Central memory CD4-positive, alpha-beta T cell (primary cell): ENCODE data around the gene AKNAD1.
"Not testable (repeated sequence)": the region's sequence is repeated elsewhere in the genome, so short reads cannot be mapped to it uniquely, and the experiment has no call there.

Experiments
- DNase-seq: peaks from one replicate; pipeline ENCODE4 v3.0.0; 2022

Gene AKNAD1

DNA sequence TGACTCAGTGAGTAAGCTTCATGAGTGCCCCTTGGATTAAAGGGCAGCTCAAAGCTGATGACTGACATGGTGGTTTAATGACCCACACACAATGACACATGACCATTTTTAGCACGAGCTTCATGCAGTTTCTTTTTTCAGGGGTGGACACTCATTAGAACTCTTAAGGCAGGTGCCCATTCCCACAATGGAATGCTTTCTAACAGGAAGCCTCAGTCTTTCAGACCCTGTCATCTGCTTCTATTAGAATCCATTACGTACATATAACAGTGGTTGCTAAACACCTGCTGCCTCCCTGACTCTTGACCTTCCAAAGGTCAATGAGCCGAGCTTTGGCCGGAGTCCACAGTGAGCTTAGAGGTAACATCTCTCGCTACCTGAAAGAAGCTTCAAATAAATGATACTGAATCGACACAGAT lies 27.4 kb downstream of the AKNAD1 start:
- no peak for DNase-seq

DNA sequence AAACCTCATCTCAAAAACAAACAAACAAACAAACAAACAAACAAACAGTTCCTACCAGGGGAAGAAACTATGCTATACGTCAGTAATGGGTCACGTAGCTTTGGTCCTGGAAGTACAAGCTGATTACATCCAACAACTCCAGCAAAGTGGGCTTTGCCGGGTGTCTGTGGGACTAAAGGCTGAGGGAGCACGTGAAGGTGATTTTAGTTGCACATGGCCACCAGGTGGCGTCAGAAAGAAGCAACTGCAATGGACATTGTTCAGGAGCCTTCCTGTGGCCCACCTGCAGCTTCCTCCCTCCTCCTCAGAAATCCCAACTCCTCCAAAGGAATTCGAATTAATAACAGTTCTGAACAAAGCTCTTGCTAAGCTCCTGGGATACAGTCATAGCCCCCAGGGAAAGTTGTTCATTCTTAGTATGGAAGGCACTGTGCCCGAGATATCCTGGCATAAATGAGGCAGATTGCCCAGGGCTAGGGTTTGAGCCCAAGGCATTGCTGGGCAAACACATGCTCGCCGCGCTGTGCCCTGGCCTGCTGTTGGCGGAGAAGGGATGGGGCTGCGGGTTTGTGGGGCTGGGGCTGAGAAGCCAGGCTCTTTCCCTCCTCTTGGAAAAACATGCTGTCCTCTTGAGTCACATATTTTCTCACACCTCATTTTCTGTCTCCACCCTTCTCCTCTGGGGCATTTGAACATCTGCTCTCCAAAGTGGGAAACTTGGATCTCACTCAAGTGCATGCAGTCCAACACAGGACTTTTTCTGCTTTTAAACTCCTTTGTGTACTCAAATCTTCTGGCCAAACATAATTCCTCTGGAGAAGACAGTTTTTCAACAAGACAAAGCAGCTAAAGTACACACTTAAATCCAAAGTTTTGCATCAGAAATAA lies 28.6 kb downstream of the AKNAD1 start:
- peak; percentile 56 for DNase-seq

- DNase-seq = no peak
These were observed 30.7 kb downstream of the AKNAD1 start for GRCh38 chr1:108826081-108826635.

DNA sequence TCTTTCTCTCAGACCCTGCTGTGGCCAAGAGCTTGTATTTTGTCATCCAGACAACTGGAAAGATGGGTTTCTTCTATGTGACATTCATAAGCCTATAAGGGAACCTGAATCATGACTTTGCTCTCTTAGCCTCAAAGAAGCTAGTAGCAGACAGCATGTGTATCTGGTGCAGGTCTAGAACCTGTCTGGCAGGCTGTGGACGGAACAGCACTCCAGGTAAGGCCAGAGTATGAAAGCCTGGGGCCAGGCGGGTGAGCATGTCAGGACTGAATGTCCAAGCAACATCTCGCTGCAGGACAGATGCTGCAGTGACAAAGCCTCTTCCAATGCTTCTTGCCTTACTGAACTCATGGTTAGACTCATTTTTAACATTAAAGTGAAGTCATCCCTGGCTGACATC lies 32.8 kb downstream of the AKNAD1 start:
- DNase-seq = no peak

DNA sequence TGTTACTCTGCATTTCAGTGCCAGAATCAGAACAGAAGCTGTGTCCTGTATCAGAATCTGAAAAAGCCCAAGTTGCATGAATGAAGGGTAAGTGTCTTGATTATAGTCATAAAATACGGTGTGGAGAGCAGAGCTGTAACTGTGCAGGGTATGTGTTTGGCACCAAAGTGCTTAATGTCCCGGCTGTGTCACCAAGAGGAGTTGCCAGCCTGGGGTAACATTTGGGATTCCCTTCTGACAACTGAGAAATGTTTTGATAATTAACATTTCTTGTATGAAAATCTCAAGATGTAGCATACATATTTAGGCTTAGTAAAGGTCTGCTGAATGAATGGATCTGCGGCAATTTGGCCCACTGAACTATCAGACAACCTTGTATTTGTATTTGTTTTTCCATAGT lies 33.3 kb downstream of the AKNAD1 start:
- DNase-seq = no peak

DNA sequence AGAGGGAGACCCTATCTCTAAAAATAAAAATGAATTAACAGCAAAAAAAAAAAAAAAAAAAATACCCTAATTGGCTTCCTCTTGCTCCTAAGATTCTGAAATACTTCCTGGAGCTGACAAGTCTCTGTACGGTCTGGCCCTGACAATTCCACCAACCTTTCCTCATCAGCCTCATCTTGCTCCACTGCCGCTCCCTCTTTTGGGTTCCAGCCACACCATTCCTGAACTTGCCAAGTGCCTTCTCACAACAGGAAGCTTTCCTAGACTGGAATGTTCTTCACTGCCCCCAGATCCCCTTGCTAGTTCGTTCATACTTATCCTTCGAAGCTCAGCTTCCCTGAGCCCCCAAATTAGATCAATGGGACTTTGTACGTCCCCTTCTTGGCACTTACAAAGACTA lies 37.0 kb downstream of the AKNAD1 start:
- DNase-seq = no peak

DNA sequence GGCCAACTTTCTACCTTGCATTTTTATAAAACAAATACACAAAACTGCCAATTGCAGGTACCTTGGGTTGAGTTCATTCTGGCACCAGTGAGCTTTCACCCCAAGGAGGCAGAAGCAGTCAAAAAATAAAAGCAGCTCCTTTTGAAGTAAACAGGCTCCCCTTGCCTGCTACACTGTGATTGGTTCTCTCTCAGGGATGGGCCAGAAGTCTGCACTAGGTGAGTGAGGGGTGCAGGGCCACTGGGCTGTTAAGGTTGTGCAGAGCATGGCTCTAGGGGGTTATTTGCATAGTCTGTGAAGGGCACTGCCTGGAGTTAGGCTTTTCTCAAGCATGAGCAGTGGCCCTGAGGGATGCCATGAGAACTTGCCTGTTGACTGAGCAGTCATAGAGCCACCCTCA lies 39.1 kb downstream of the AKNAD1 start:
- no peak for DNase-seq

GRCh38 chr1:108817016-108817415 lies 39.9 kb downstream of the AKNAD1 start:
- DNase-seq = no peak

GRCh38 chr1:108816049-108816893 lies 40.6 kb downstream of the AKNAD1 start:
- no peak for DNase-seq

GRCh38 chr1:108815566-108815965 lies 41.3 kb downstream of the AKNAD1 start:
- DNase-seq = no peak

DNA sequence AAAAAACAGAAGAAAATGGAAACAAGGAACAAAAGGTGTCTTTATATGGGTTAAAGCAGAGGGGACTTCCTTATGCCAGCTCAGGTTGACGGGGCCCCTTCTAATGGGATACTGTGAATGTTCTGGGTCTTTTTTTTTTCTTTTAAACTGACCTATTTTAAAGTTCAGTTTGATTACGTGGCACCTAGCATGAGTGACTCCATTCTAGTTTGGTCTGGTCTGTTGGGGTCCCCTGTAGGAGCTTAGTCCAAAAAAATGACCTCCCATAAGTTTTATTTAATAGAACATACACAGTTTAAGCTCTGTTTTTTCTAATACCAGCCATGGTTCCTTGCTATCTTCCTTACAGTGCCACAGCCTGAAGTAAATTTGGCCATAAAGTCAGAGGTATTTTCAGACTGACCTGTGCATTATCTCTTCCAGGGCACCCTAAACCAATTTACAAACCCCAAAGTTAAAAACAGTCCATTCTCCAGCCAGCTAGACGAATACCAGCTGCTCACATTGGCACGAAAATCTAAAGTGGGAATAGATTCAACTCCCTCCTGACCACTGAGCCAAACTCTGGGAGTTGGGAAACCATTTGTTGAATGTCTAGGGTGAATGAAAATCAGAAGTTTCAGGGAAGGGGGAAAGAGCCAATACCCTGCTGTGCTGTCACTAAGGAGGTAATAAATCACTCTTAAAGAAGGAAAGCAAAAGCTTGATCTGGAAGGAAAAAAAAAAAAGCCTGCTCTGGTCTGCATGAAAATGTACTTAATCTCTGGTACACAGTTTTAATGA lies 42.4 kb downstream of the AKNAD1 start:
- no peak for DNase-seq

DNA sequence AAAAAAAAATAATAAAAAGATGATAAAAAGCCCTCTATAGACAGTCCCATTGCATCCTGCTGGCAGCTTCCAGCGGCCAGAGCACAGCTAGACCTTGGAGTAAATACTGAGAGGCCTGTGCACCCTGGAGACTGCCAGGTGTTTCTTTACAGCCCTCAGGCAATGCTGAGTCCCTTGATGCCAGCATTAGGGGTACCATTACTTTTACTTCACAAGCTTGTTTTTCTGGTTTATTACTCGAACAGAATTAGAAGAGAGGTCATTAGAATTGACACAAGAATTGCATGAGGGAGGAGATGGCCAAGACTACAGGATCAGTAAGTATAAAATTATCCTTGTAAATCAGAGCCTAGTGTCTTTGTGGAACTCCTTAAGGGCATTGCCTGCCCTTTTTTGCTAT lies 43.6 kb downstream of the AKNAD1 start:
- no peak for DNase-seq

GRCh38 chr1:108811611-108812010 lies 45.3 kb downstream of the AKNAD1 start:
- DNase-seq = no peak

DNA sequence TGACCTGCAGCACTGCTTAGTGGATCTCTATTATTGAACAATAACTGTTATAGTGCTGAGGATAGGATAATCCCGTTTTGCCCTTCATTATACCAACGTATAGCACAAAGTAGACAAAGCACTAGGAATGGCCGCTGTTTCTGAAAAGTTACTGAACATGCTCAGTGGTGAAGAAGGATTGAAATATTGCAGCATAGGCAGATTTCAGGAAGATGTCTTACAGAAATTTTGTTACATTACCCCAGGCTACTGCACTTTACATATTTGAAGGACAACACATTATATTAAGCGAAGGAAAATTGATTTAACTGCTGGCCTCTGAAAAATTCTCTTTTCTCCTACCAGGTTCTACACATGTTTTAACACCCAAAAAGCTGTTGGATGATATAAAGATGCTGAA lies 48.5 kb downstream of the AKNAD1 start:
- DNase-seq = no peak

DNA sequence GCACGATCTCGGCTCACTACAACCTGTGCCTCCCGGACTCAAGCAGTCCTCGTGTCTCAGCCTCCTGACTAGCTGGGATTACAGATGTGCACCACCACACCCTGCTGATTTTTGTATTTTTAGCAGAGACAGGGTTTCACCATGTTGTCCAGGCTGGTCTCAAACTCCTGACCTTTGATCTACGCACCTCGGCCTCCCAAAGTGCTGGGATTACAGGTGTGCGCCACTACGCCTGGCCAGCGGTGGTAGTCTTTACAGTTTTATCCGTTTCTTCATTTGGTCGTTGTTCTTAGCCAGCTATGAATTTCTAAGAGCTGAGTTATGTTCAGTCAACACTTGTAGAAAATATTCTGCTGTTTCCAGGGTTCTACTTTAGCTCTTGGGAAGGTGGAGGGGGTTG lies 53.3 kb downstream of the AKNAD1 start:
- no peak for DNase-seq

DNA sequence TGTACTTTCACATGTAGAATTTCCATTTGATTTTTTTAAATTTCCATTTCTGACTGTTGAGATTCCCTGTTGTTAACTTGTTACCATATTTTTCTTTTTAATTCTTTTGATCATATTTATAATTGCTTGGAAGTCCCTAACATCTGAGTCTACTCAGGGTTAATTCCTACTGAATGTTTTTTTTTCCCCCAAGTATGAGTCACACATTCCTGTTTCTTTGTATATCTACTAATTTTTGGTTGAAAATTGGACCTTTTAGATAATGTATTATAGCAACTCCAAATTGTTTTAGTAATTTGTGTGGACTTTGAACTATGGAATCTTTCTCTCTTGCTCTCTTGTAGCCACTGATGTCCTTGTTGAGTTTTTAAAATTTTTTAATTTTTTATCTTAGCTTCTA lies 55.8 kb downstream of the AKNAD1 start:
- DNase-seq = no peak

- no peak for DNase-seq
These were observed 57.9 kb downstream of the AKNAD1 start for GRCh38 chr1:108799001-108799400.

- DNase-seq = no peak
These were observed 64.5 kb downstream of the AKNAD1 start for GRCh38 chr1:108792420-108792819.

GRCh38 chr1:108791790-108792189 lies 65.1 kb downstream of the AKNAD1 start:
- no peak for DNase-seq

- DNase-seq = no peak
These were observed 71.0 kb downstream of the AKNAD1 start for GRCh38 chr1:108785880-108786279.

- no peak for DNase-seq
These were observed 71.6 kb downstream of the AKNAD1 start for GRCh38 chr1:108785264-108785663.

GRCh38 chr1:108781575-108781944 lies 75.3 kb downstream of the AKNAD1 start:
- not testable (repeated sequence) for DNase-seq
